GM12878 (cell line): ENCODE results near the gene GAB3.

Experiments
- CBX3 ChIP-seq: fragments of 200-600 bp; sonication (generic); IDR thresholded peaks from 2 replicates; pipeline ENCODE4 v1.6.1; 2016; ENCODE audit warnings: low read depth, borderline replicate concordance
- HDAC6 ChIP-seq: fragments of 200-600 bp; sonication (generic); IDR thresholded peaks from one replicate; pipeline ENCODE4 v1.8.0; 2017; ENCODE audit warnings: antibody characterized with exemption; ENCODE audit not compliant: unreplicated experiment
- PML ChIP-seq: IDR thresholded peaks from 2 replicates; pipeline ENCODE4 v1.6.1; 2012; ENCODE audit warnings: low read length, inconsistent platforms
- POLR2A ChIP-seq: IDR thresholded peaks from 2 replicates; pipeline ENCODE4 v1.6.1; 2011; ENCODE audit warnings: low read depth, mild to moderate bottlenecking, low read length
- SUZ12 ChIP-seq: fragments of 200-600 bp; sonication (generic); IDR thresholded peaks from one replicate; pipeline ENCODE4 v1.6.1; 2018; ENCODE audit warnings: antibody characterized with exemption, mild to moderate bottlenecking; ENCODE audit not compliant: unreplicated experiment
- ZSCAN29 ChIP-seq: fragments of 450-650 bp; IDR thresholded peaks from 2 replicates; pipeline ENCODE4 v1.6.1; 2017; ENCODE audit warnings: mild to moderate bottlenecking, moderate library complexity
- TF ChIP-seq, protein P1 (sequence below), 3 experiments: IDR thresholded peaks in 2 of 3; conservative IDR thresholded peaks in 1 of 3; 2 replicates each; pipeline ENCODE4 v1.5.1; 2011; ENCODE audit warnings: low read depth in 3 of 3, low read length in 3 of 3, mild to moderate bottlenecking in 3 of 3, control low read depth in 2 of 3, moderate library complexity in 2 of 3, inconsistent platforms in 1 of 3, mixed read lengths in 1 of 3; ENCODE audit not compliant: control insufficient read depth in 2 of 3, insufficient read depth in 1 of 3; ENCODE audit errors: extremely low read depth in 1 of 3

DNA sequence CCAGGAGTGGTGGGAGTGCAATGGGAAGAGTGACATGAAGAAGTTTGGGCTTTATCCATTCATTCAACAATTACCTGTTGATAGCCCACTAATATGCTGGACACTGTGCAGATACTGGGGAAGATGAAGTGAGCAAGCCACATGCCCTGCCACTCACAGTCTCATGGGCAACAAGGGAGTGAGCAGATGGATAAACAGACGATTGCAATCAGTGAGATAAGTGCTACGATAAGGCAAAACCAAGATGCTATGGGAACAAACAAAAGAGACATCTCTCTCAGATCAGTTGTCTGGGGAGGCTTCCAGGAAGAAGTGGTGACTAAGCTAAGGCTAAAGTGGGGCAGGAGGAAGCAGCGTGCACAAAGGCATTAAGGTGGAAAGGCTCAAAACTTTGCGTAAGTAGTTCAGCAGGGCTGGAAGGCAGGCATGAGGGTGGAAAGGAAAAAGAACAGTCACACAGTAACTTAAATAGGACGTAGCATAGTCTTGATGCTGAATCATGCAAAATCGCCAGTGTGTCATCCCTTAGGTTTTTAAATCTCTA lies 31.7 kb downstream of the GAB3 start:
- TF ChIP-seq, protein P1, sequence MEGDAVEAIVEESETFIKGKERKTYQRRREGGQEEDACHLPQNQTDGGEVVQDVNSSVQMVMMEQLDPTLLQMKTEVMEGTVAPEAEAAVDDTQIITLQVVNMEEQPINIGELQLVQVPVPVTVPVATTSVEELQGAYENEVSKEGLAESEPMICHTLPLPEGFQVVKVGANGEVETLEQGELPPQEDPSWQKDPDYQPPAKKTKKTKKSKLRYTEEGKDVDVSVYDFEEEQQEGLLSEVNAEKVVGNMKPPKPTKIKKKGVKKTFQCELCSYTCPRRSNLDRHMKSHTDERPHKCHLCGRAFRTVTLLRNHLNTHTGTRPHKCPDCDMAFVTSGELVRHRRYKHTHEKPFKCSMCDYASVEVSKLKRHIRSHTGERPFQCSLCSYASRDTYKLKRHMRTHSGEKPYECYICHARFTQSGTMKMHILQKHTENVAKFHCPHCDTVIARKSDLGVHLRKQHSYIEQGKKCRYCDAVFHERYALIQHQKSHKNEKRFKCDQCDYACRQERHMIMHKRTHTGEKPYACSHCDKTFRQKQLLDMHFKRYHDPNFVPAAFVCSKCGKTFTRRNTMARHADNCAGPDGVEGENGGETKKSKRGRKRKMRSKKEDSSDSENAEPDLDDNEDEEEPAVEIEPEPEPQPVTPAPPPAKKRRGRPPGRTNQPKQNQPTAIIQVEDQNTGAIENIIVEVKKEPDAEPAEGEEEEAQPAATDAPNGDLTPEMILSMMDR (IDR thresholded peaks at IDR 0.05 in 2 of 3, conservative IDR thresholded peaks at IDR 0.05 in 1 of 3; ENCODE audit: control insufficient read depth in 2 of 3, extremely low read depth in 1 of 3, insufficient read depth in 1 of 3, low read depth in 3 of 3, low read length in 3 of 3): no peak
- TF ChIP-seq CBX3 (no peak), HDAC6 (no peak), ZSCAN29 (no peak), SUZ12 (no peak), PML (no peak), POLR2A (no peak)
